NCI-H1436 (cell line): ENCODE measurements around the gene C11orf54.
"Not testable (repeated sequence)": the region's sequence is repeated elsewhere in the genome, so short reads cannot be mapped to it uniquely, and the experiment has no call there.

Experiments used
- DNase-seq: peaks from one replicate; lab custom pipeline; 2025; lab: John Stamatoyannopoulos, UW

The C11orf54 gene

DNA sequence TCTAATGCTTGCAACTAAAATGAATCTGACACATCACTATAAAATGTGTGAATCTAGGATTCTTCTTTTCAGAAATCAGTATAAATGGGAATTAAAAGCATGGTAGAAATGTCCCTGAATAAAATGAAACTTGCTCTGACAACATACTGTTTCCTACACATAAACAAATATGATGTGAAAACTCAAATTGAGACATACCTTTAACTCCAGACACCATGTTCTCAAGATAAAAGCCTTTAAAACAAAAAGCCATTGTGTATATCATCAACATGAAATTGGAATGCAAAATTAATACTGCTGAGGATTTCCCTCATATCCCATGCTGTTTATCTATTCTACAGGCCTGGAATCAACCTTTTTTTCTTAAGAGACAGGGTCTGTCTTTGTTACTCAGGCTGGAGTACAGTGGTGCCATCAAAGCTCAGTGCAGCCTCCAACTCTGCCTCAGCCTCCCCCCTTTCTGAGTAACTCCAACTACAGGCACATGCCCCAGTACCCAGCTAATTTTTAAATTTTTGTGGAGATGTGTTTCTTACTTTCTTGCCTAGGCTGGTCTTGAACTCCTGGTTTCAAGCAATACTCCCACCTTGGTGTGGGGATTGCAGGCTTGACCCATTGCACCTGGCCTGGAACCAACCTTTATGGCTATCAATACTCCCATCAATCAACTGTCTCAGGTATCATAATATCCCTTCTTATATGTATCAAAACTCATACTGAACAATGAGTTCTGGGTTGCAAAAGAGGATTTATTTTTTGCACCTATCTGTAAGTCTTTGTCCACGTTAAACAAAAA, 6.8 kb upstream of the C11orf54 start:
- no peak for DNase-seq

DNA sequence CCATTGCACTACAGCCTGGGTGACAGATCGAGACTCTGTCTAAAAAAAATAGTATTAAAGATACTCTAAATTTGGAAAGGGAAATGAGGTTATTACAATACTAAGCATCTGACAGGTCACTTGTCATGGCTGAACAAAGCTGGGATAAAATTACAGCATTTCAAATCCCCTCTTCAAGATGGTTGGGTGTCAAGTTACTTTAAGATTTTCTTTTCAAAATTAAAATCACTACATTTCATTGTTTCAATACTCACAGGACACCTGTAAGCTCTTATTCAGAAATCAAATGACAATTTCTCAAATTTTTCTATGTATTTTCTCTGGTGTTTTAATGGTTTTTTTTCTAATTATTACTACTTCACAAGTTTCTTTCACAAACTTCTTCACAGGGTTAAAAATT, 5.8 kb upstream of the C11orf54 start:
- DNase-seq, result no peak

DNA sequence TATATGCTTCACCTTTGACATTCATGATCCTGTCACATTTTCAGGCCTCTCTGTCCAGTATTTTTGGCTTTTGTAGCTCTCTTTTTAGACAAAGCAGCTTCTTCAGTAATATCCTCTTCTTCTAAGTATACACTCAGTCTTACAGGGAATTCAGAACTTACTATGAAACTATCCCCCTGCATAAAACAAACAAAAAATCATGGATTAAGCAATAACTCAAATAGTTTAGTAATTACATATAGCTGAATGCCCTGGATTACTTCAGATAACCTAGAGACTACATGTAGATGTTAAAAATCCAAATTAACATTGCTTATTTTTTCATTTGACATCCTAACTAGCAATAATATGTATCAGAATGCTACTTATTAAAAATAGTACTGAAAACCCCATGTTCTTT, 5.3 kb upstream of the C11orf54 start:
- DNase-seq, result no peak

DNA sequence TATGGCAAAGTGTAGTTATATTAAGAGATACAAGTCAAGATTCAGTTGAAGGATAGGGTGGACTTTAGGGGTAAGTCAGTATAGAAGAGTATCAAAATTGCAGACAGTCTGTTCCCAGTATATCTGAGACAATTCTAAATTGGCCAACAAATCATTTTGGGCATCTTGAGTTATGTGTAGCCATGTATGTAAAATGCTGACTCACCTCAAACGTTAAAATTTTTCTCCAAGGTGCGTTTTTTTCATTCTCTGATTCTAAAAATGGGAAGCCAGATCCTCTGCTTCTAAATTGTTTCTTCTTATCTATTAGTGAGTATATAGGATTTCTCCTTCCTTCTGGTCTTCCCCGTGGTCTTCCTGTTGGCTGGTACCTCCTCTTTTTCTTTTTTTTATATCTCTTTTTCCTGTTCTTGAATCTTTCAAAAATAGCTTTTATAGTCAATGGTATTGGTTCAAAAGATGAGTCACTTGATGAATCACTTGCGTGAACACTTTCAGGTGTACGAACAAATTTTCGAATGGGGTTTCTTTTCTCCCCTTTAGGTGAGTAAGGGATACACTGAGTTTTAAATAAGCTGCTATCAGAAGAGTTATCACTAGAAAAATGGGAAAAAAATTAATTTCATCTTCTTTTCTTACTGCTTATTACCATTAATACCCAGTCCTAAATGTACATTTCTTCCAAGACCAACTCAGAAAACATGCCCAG, 3.4 kb upstream of the C11orf54 start:
- no peak for DNase-seq

DNA sequence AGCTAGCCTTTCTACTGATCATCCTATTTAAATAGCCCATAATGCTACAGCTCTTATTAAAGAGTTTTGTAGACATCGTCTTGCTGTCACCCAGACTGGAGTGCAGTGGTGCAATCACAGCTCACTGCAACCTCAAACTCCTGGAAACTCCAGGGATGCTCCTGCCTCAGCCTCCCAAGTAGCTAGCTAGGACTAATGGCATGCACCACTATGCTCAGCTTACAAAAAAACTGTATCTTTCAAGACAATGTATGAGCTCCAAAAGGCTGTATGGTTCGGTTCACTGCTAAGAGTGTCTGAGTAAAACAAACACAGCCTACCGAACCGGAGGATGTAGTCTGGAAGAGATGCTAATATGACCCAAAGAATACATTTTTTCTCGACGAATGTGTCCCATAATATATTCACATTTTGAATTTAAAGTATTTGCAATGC, 2.8 kb upstream of the C11orf54 start:
- DNase-seq, result no peak

DNA sequence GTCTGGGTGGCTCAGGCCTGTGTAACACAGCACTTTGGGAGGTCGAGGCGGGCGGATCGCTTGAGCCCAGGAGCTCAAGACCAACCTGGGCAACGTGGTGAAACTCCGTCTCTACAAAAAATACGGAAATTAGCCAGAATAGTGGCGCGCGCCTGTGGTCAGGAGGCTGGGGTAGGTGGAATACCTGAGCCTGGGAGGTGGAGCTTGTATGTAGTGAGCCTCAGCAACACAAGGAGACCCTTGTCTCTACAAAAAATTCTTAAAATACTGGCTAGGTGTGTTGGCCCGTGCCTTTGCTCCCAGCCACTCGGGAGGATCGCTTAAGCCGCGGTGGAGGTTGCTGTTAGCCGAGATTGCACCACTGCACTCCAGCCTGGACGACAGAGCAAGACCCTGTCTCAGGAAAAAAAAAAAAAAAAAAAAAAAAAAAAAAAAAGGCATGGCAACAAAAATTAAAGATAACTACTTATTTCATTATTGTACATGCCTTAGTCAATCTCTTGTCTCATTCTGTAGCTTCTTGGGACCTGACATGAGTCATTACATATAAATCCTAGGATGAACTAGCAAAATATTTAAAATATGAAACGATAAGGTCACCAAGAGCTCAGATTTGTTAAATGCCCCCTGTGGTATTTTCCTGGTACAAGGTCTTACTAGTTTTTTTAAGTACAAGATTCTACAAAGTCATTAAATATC, 1.3 kb upstream of the C11orf54 start:
- no peak for DNase-seq

DNA sequence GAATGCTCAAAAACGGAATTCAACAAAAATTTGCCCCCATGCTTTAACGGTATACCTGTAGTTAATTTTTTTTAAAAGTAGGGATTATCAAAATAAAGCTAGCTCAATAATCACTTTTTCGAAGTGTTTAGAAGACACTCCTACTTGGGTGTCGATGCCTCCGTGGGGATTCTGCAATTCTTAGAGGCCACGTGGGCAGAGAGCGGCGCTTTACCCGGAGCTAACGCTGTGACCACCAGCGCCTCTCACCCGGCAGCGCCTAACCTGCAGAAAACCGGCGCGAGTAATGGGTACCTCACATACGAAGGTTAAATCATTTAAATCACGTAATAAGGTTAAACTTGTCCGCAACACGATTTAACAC, 760 bp upstream of the C11orf54 start:
- peak; percentile 22 for DNase-seq

GRCh38 chr11:93741882-93742226, 382 bp downstream of the C11orf54 start:
- DNase-seq, result no peak

GRCh38 chr11:93743291-93743690, 1.8 kb downstream of the C11orf54 start:
- DNase-seq, result no peak

DNA sequence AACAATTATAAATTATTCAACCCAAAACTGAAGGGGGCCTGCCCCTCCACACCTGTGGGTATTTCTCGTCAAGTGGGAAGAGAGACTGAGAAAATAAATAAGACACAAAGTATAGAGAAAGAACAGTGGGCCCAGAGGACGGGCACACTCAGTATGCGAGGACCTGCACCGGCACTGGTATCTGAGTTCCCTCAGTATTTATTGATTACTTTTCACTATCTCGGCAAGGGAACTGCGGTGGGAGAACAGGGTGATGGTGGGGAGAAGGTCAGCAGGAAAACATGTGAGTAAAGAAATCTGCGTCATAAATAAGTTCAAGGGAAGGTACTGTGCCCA, 3.2 kb downstream of the C11orf54 start:
- no peak for DNase-seq

- DNase-seq, result not testable (repeated sequence)
These were observed 3.7 kb downstream of the C11orf54 start for GRCh38 chr11:93745005-93745755.

- DNase-seq, result no peak
These were observed 4.6 kb downstream of the C11orf54 start for GRCh38 chr11:93746101-93746500.

- DNase-seq, result no peak
These were observed 5.7 kb downstream of the C11orf54 start for GRCh38 chr11:93747122-93747521.

- no peak for DNase-seq
These were observed 9.5 kb downstream of the C11orf54 start for GRCh38 chr11:93751001-93751400.

DNA sequence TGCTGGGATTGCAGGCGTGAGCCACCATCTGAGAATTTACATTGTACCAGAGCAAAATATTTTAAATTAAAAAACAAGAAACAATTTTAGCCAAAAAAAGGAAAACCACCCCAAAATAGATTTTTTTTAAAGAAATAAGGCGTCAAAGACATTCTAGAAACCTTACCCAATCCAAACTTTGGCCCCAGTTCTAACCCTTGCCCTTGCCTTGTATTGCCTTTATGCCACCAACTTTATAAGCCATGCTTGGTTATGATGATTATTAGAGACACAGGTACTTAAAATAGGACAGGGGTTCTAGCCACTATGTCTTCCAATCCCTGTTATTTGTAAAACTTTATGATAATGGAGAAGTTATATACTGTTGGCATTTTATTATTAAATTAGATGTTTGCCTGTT, 11.8 kb downstream of the C11orf54 start:
- no peak for DNase-seq

- DNase-seq, result no peak
These were observed 15.3 kb downstream of the C11orf54 start for GRCh38 chr11:93756748-93757147.

DNA sequence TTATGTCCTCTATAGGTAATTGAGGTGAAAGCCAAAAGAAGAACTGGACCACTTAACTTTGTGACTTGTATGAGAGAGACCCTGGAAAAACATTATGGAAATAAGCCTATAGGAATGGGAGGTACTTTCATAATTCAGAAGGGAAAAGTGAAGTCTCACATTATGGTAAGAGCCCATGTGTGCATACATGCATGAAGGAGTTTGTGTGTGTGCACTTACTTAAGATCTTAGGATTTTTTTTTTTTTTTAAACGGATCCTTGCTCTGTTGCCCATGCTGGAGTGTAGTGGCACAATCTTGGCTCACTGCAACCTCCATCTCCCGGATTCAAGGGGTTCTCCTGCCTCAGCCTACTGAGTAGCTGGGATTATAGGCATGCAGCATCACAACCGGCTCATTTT, 15.8 kb downstream of the C11orf54 start:
- no peak for DNase-seq

DNA sequence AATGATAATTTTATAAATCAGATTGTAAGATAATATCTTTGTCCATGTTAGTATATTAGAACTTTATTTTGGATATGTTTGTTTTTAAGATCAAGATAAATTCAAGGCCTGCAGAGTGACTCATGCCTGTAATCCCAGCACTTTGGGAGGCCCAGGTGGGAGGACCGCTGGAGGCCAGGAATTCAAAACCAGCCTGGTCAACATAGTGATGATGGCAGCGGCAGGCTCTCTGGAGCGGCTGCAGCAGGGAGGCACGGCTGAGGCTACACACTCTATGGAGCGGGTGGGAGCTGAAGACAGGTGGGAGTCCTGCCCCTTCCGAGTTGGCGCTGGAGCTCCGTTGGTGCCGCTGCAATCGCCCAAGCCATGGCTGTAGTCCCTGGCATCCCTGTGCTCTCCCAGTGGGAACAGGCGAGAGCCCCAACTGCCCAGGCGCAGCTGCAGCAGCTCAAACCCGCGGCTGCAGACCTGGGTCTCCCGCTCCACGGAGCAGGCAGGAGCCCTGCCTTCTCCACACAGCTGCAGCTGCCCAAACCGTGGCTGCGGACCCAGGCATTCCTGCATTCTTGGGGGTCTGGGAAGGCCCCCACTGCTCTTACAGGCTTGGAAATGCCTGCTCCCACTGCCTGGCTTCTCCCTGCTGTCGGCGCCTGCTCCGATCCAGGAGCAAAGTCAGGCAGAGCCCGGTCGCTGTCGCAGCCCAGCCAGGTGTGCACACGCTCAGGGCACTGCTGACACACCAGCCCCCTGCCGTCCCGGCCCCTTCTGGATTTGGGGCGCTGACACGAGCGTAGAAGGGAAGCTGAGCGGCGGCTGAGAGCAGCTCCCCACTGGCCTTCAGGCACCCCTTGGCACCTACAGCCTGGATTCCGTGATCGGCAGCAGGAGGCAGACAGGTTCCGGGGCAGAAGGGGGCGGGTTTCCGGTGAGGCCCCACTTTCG, 16.7 kb downstream of the C11orf54 start:
- no peak for DNase-seq

DNA sequence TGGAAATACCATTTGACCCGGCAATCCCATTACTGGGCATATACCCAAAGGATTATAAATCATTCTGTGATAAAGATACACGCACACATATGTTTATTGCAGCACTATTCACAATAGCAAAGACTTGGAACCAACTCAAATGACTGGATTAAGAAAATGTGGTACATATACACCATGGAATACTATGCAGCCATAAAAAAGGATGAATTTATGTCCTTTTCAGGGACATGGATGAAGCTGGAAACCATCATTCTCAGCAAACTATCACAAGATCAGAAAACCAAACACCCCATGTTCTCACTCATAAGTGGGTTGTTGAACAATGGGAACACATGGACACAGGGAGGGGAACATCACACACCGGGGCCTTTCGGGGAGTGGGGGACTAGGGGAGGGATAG, 17.7 kb downstream of the C11orf54 start:
- not testable (repeated sequence) for DNase-seq

- no peak for DNase-seq
These were observed 20.4 kb downstream of the C11orf54 start for GRCh38 chr11:93761910-93762309.

- no peak for DNase-seq
These were observed 24.1 kb downstream of the C11orf54 start for GRCh38 chr11:93765551-93765950.
